Mesothelial cell of epicardium (in vitro differentiated cells): ENCODE results near the gene EFEMP2. TPM values are rescaled to one million over a fixed set of nuclear protein-coding genes. Genes with fewer than 3 reads are reported as not detected.

Source experiments
- DNase-seq, 2 experiments: peaks; one replicate each; pipeline ENCODE4 v3.0.0; 2021; ENCODE audit warnings: low spot score in 2 of 2; ENCODE audit not compliant: unreplicated experiment in 2 of 2
- H3K27ac Mint-ChIP-seq: 2 replicates; pipeline ENCODE4 v1.8.0; 2021; ENCODE audit warnings: mixed read lengths
- H3K27me3 Mint-ChIP-seq: 2 replicates; pipeline ENCODE4 v1.8.0; 2021; ENCODE audit warnings: low read depth, mixed read lengths
- H3K36me3 Mint-ChIP-seq: 2 replicates; pipeline ENCODE4 v1.8.0; 2021; ENCODE audit warnings: mixed read lengths
- H3K4me1 Mint-ChIP-seq: 2 replicates; pipeline ENCODE4 v1.8.0; 2021; ENCODE audit warnings: mixed read lengths
- H3K4me3 Mint-ChIP-seq: 2 replicates; pipeline ENCODE4 v1.8.0; 2021; ENCODE audit warnings: mild to moderate bottlenecking, moderate library complexity, mixed read lengths
- H3K9me3 Mint-ChIP-seq: 2 replicates; pipeline ENCODE4 v1.8.0; 2021; ENCODE audit warnings: mixed read lengths
- CTCF ChIP-seq: fragments of 200-600 bp; sonication (generic); IDR thresholded peaks from one replicate; pipeline ENCODE4 v1.5.0; 2021; ENCODE audit warnings: antibody characterized with exemption; ENCODE audit not compliant: unreplicated experiment
- total RNA-seq: library from RNA; stranded (reverse); gene quantifications from 3 replicates; pipeline ENCODE4 v1.2.1, GENCODE V29; 2021

Gene EFEMP2
- total RNA-seq, 1 donor from 2014 or later = 203 TPM

- H3K9me3 Mint-ChIP-seq = no peaks in the 10 kb centered on the region
- peaks cover 16% of the 10 kb centered on the region for H3K36me3 Mint-ChIP-seq
- peak within 1 kb of the TSS; percentile 96 for H3K27ac Mint-ChIP-seq
- peak; percentile 96 for DNase-seq
- H3K27me3 Mint-ChIP-seq = peaks cover 7% of the 10 kb centered on the region
- H3K4me1 Mint-ChIP-seq = peaks cover 50% of the 10 kb centered on the region
- peak within 1 kb of the TSS; percentile 97 for H3K4me3 Mint-ChIP-seq
- peak; percentile 91 for TF ChIP-seq CTCF
Observed at GRCh38 chr11:65888163-65888814, 15.7 kb upstream of the EFEMP2 start, which contains the start of gene FIBP. Gene FIBP, minus strand, starts transcription at chr11:65888471. Its CDS starts 53 bp downstream, at chr11:65888418.

GRCh38 chr11:65887723-65888162 lies 15.1 kb upstream of the EFEMP2 start:
- no peaks in the 10 kb centered on the region for H3K9me3 Mint-ChIP-seq
- peak overlapping the region; percentile 96 for H3K27ac Mint-ChIP-seq
- no peak for DNase-seq
- no peak for TF ChIP-seq CTCF
- H3K36me3 Mint-ChIP-seq = peaks cover 16% of the 10 kb centered on the region
- peaks cover 49% of the 10 kb centered on the region for H3K4me1 Mint-ChIP-seq
- peak overlapping the region; percentile 97 for H3K4me3 Mint-ChIP-seq
- peaks cover 7% of the 10 kb centered on the region for H3K27me3 Mint-ChIP-seq

GRCh38 chr11:65886826-65887722 lies 14.5 kb upstream of the EFEMP2 start:
- H3K27me3 Mint-ChIP-seq = peaks cover under 1% of the 10 kb centered on the region
- H3K4me3 Mint-ChIP-seq = peak overlapping the region; percentile 97
- no peak for TF ChIP-seq CTCF
- peak overlapping the region; percentile 96 for H3K27ac Mint-ChIP-seq
- DNase-seq = no peak
- no peaks in the 10 kb centered on the region for H3K9me3 Mint-ChIP-seq
- peaks cover 16% of the 10 kb centered on the region for H3K36me3 Mint-ChIP-seq
- H3K4me1 Mint-ChIP-seq = peaks cover 42% of the 10 kb centered on the region

- Mint-ChIP-seq H3K9me3 (no peaks in the 10 kb centered on the region), H3K4me1 (peaks cover 40% of the 10 kb centered on the region), H3K27me3 (no peaks in the 10 kb centered on the region), H3K27ac (no peak overlapping the region), H3K4me3 (peak overlapping the region; percentile 97), H3K36me3 (peaks cover 16% of the 10 kb centered on the region)
- no peak for TF ChIP-seq CTCF
- no peak for DNase-seq
Observed at GRCh38 chr11:65885808-65886536, 13.4 kb upstream of the EFEMP2 start.

GRCh38 chr11:65885231-65885630 lies 12.6 kb upstream of the EFEMP2 start:
- Mint-ChIP-seq H3K4me3 (no peak overlapping the region), H3K27ac (no peak overlapping the region)

More at GRCh38 chr11:65885231-65885630, 12.6 kb upstream of the EFEMP2 start:
- Mint-ChIP-seq H3K36me3 (peaks cover 16% of the 10 kb centered on the region), H3K9me3 (no peaks in the 10 kb centered on the region), H3K4me1 (peaks cover 38% of the 10 kb centered on the region), H3K27me3 (no peaks in the 10 kb centered on the region)
- TF ChIP-seq CTCF = no peak
- DNase-seq = no peak
